Caco-2 (cell line): ENCODE data around the gene LMOD2. TPM values are rescaled to one million over a fixed set of nuclear protein-coding genes. Genes with fewer than 3 reads are reported as not detected.

ENCODE experiments used
- BruUV-seq: library from RNA; stranded (reverse); fragments of 400-500 nt; replicated peaks from 2 replicates; lab custom pipeline; 2021; lab: Mats Ljungman, UMichigan
- CTCF ChIA-PET: fragments of 300-600 bp; sonication (Branson Sonifier 250); formaldehyde crosslinking; loops from one replicate; lab custom pipeline; 2022; ENCODE audit warnings: antibody characterized with exemption; lab: Charles Lee
- POLR2A ChIA-PET: fragments of 300-600 bp; sonication (Branson Sonifier 250); formaldehyde crosslinking; loops from one replicate; lab custom pipeline; 2022; ENCODE audit warnings: antibody characterized with exemption; lab: Charles Lee
- DNase-seq, 2 experiments: peaks; one replicate each; pipeline versions ENCODE4 v3.0.0 to v3.0.0-alpha.2; 2020 to 2022
- H3K27me3 ChIP-seq: replicated peaks from 2 replicates; pipeline ENCODE4 v1.6.0; 2011; ENCODE audit warnings: low read length; ENCODE audit not compliant: control insufficient read depth, insufficient read depth
- H3K36me3 ChIP-seq: 2 replicates; pipeline ENCODE4 v1.5.1; 2011; ENCODE audit warnings: low read length; ENCODE audit not compliant: control insufficient read depth, insufficient read depth
- H3K4me1 ChIP-seq: fragments of 250-450 bp; sonication (Bioruptor Pico); 2 replicates; pipeline ENCODE4 v1.5.1; 2020; ENCODE audit warnings: mild to moderate bottlenecking
- H3K4me3 ChIP-seq: 2 replicates; pipeline ENCODE4 v1.5.1; 2011; ENCODE audit warnings: low read depth, mild to moderate bottlenecking, control low read depth, low read length
- H3K9me3 ChIP-seq: fragments of 250-450 bp; sonication (Bioruptor Pico); 2 replicates; pipeline ENCODE4 v1.5.1; 2020; ENCODE audit warnings: mild to moderate bottlenecking, moderate library complexity
- H3K27ac Mint-ChIP-seq: one replicate; pipeline ENCODE4 v1.8.0; 2022; ENCODE audit warnings: mixed read lengths; ENCODE audit not compliant: unreplicated experiment
- H3K27me3 Mint-ChIP-seq: one replicate; pipeline ENCODE4 v1.8.0; 2022; ENCODE audit warnings: mixed read lengths; ENCODE audit not compliant: insufficient read depth, unreplicated experiment
- H3K36me3 Mint-ChIP-seq: one replicate; pipeline ENCODE4 v1.8.0; 2022; ENCODE audit warnings: mild to moderate bottlenecking, mixed read lengths; ENCODE audit not compliant: insufficient read depth, unreplicated experiment
- H3K4me1 Mint-ChIP-seq: one replicate; pipeline ENCODE4 v1.8.0; 2022; ENCODE audit warnings: low read depth, mixed read lengths; ENCODE audit not compliant: unreplicated experiment
- H3K4me3 Mint-ChIP-seq: one replicate; pipeline ENCODE4 v1.8.0; 2022; ENCODE audit warnings: mild to moderate bottlenecking, moderate library complexity, mixed read lengths; ENCODE audit not compliant: unreplicated experiment
- H3K9me3 Mint-ChIP-seq: one replicate; pipeline ENCODE4 v1.8.0; 2022; ENCODE audit warnings: mixed read lengths; ENCODE audit not compliant: unreplicated experiment
- intact Hi-C: fragments of 100-400 bp; cut with micrococcal nuclease; formaldehyde crosslinking; loops from one replicate; pipeline ENCODE4 v1.10.0; 2022; ENCODE audit not compliant: unreplicated experiment
- total RNA-seq: library from RNA; stranded (reverse); gene quantifications from 2 replicates; pipeline ENCODE4 v1.2.3, GENCODE V29; 2022
- TF ChIP-seq, protein P1 (sequence below), 2 experiments: fragments of 200-600 bp in 1 of 2; IDR thresholded peaks; 1 replicate in 1 of 2; 2 replicates in 1 of 2; pipeline versions ENCODE4 v1.5.1 to v1.8.0; 2011 to 2022; ENCODE audit warnings: antibody characterized with exemption in 1 of 2, control low read depth in 1 of 2, inconsistent platforms in 1 of 2, low read depth in 1 of 2, low read length in 1 of 2, mild to moderate bottlenecking in 1 of 2, moderate library complexity in 1 of 2; ENCODE audit not compliant: insufficient read depth in 1 of 2, severe bottlenecking in 1 of 2, unreplicated experiment in 1 of 2

The LMOD2 gene
- total RNA-seq, 1 experiment from 2014 or later = not detected

GRCh38 chr7:123656544-123657303 lies 1.1 kb downstream of the LMOD2 start:
- no peak overlapping the region for H3K27ac Mint-ChIP-seq
- no TSS peak for BruUV-seq
- POLR2A ChIA-PET = no interaction called here
- no peaks in the 10 kb centered on the region for H3K36me3 Mint-ChIP-seq
- intact Hi-C loops = no loop called here
- Histone ChIP-seq H3K36me3 (no peaks in the 10 kb centered on the region), H3K9me3 (no peaks in the 10 kb centered on the region), H3K4me1 (0 out of 2 replicates have a peak, but pooled peaks cover 6% of the 10 kb centered on the region), H3K27me3 (no peaks in the 10 kb centered on the region), H3K4me3 (no peak overlapping the region)
- no peaks in the 10 kb centered on the region for H3K27me3 Mint-ChIP-seq
- DNase-seq = no peak
- H3K4me3 Mint-ChIP-seq = no peak overlapping the region
- CTCF ChIA-PET = no interaction called here
- TF ChIP-seq, protein P1, sequence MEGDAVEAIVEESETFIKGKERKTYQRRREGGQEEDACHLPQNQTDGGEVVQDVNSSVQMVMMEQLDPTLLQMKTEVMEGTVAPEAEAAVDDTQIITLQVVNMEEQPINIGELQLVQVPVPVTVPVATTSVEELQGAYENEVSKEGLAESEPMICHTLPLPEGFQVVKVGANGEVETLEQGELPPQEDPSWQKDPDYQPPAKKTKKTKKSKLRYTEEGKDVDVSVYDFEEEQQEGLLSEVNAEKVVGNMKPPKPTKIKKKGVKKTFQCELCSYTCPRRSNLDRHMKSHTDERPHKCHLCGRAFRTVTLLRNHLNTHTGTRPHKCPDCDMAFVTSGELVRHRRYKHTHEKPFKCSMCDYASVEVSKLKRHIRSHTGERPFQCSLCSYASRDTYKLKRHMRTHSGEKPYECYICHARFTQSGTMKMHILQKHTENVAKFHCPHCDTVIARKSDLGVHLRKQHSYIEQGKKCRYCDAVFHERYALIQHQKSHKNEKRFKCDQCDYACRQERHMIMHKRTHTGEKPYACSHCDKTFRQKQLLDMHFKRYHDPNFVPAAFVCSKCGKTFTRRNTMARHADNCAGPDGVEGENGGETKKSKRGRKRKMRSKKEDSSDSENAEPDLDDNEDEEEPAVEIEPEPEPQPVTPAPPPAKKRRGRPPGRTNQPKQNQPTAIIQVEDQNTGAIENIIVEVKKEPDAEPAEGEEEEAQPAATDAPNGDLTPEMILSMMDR (IDR thresholded peaks at IDR 0.05; ENCODE audit: insufficient read depth in 1 of 2, low read depth in 1 of 2, low read length in 1 of 2, severe bottlenecking in 1 of 2, unreplicated experiment in 1 of 2) = no peak
- peaks cover 10% of the 10 kb centered on the region for H3K4me1 Mint-ChIP-seq
- H3K9me3 Mint-ChIP-seq = no peaks in the 10 kb centered on the region

DNA sequence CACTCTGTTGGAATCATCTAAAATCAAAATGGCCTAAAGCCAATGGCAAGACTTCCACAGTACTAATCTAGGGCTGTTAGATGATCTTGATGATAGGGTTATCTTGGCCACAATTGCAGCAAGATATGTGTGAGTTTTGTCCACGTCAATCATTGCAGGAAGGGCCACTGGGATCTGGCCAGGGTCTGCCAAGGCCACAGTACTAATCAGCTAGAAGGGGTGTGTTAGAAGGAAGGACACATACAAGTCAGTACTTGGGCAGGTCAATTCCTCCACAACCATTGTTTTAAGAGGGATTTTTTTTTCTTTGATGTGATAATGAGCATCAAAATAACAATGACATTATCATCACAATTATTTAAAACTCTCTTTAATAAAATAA lies 1.6 kb downstream of the LMOD2 start:
- H3K27ac Mint-ChIP-seq = no peak overlapping the region
- POLR2A ChIA-PET = no interaction called here
- CTCF ChIA-PET = no interaction called here

GRCh38 chr7:123658023-123658422 lies 2.4 kb downstream of the LMOD2 start:
- Histone ChIP-seq H3K36me3 (no peaks in the 10 kb centered on the region), H3K4me3 (no peak overlapping the region), H3K27me3 (no peaks in the 10 kb centered on the region), H3K4me1 (0 out of 2 replicates have a peak, but pooled peaks cover 6% of the 10 kb centered on the region), H3K9me3 (no peaks in the 10 kb centered on the region)
- intact Hi-C loops = loop anchor here (2.0 kb wide), 1 partner anchor 17 kb away; no protein-coding TSS in a partner anchor
- Mint-ChIP-seq H3K27me3 (no peaks in the 10 kb centered on the region), H3K4me1 (peaks cover 10% of the 10 kb centered on the region), H3K36me3 (no peaks in the 10 kb centered on the region), H3K9me3 (no peaks in the 10 kb centered on the region), H3K4me3 (no peak overlapping the region), H3K27ac (no peak overlapping the region)
- TF ChIP-seq, protein P1 (IDR thresholded peaks at IDR 0.05; ENCODE audit: insufficient read depth in 1 of 2, low read depth in 1 of 2, low read length in 1 of 2, severe bottlenecking in 1 of 2, unreplicated experiment in 1 of 2) = no peak
- ChIA-PET CTCF (no interaction called here), POLR2A (no interaction called here)
- no TSS peak for BruUV-seq
- DNase-seq = no peak

More for the DNA sequence above, 1.6 kb downstream of the LMOD2 start:
- no peaks in the 10 kb centered on the region for H3K9me3 ChIP-seq
- no peaks in the 10 kb centered on the region for H3K36me3 Mint-ChIP-seq
- no peak for DNase-seq
- no peak overlapping the region for H3K4me3 ChIP-seq
- no peaks in the 10 kb centered on the region for H3K36me3 ChIP-seq
- no peaks in the 10 kb centered on the region for H3K27me3 Mint-ChIP-seq
- H3K4me1 Mint-ChIP-seq = peaks cover 10% of the 10 kb centered on the region
- no peaks in the 10 kb centered on the region for H3K9me3 Mint-ChIP-seq
- H3K27me3 ChIP-seq = no peaks in the 10 kb centered on the region
- BruUV-seq = no TSS peak
- 0 out of 2 replicates have a peak, but pooled peaks cover 6% of the 10 kb centered on the region for H3K4me1 ChIP-seq
- intact Hi-C loops = no loop called here
- TF ChIP-seq, protein P1 (IDR thresholded peaks at IDR 0.05; ENCODE audit: insufficient read depth in 1 of 2, low read depth in 1 of 2, low read length in 1 of 2, severe bottlenecking in 1 of 2, unreplicated experiment in 1 of 2) = no peak
- H3K4me3 Mint-ChIP-seq = no peak overlapping the region
